Caco-2 (cell line): ENCODE measurements around the gene CPLX1. TPM values are rescaled to one million over a fixed set of nuclear protein-coding genes. Genes with fewer than 3 reads are reported as not detected.

ENCODE experiments used
- BruUV-seq: library from RNA; stranded (reverse); fragments of 400-500 nt; replicated peaks from 2 replicates; lab custom pipeline; 2021; lab: Mats Ljungman, UMichigan
- CTCF ChIA-PET: fragments of 300-600 bp; sonication (Branson Sonifier 250); formaldehyde crosslinking; loops from one replicate; lab custom pipeline; 2022; ENCODE audit warnings: antibody characterized with exemption; lab: Charles Lee
- POLR2A ChIA-PET: fragments of 300-600 bp; sonication (Branson Sonifier 250); formaldehyde crosslinking; loops from one replicate; lab custom pipeline; 2022; ENCODE audit warnings: antibody characterized with exemption; lab: Charles Lee
- DNase-seq, 2 experiments: peaks; one replicate each; pipeline versions ENCODE4 v3.0.0 to v3.0.0-alpha.2; 2020 to 2022
- H3K27me3 ChIP-seq: replicated peaks from 2 replicates; pipeline ENCODE4 v1.6.0; 2011; ENCODE audit warnings: low read length; ENCODE audit not compliant: control insufficient read depth, insufficient read depth
- H3K36me3 ChIP-seq: 2 replicates; pipeline ENCODE4 v1.5.1; 2011; ENCODE audit warnings: low read length; ENCODE audit not compliant: control insufficient read depth, insufficient read depth
- H3K4me1 ChIP-seq: fragments of 250-450 bp; sonication (Bioruptor Pico); 2 replicates; pipeline ENCODE4 v1.5.1; 2020; ENCODE audit warnings: mild to moderate bottlenecking
- H3K4me3 ChIP-seq: 2 replicates; pipeline ENCODE4 v1.5.1; 2011; ENCODE audit warnings: low read depth, mild to moderate bottlenecking, control low read depth, low read length
- H3K9me3 ChIP-seq: fragments of 250-450 bp; sonication (Bioruptor Pico); 2 replicates; pipeline ENCODE4 v1.5.1; 2020; ENCODE audit warnings: mild to moderate bottlenecking, moderate library complexity
- H3K27ac Mint-ChIP-seq: one replicate; pipeline ENCODE4 v1.8.0; 2022; ENCODE audit warnings: mixed read lengths; ENCODE audit not compliant: unreplicated experiment
- H3K27me3 Mint-ChIP-seq: one replicate; pipeline ENCODE4 v1.8.0; 2022; ENCODE audit warnings: mixed read lengths; ENCODE audit not compliant: insufficient read depth, unreplicated experiment
- H3K36me3 Mint-ChIP-seq: one replicate; pipeline ENCODE4 v1.8.0; 2022; ENCODE audit warnings: mild to moderate bottlenecking, mixed read lengths; ENCODE audit not compliant: insufficient read depth, unreplicated experiment
- H3K4me1 Mint-ChIP-seq: one replicate; pipeline ENCODE4 v1.8.0; 2022; ENCODE audit warnings: low read depth, mixed read lengths; ENCODE audit not compliant: unreplicated experiment
- H3K4me3 Mint-ChIP-seq: one replicate; pipeline ENCODE4 v1.8.0; 2022; ENCODE audit warnings: mild to moderate bottlenecking, moderate library complexity, mixed read lengths; ENCODE audit not compliant: unreplicated experiment
- H3K9me3 Mint-ChIP-seq: one replicate; pipeline ENCODE4 v1.8.0; 2022; ENCODE audit warnings: mixed read lengths; ENCODE audit not compliant: unreplicated experiment
- CTCF ChIP-seq, 2 experiments: fragments of 200-600 bp in 1 of 2; IDR thresholded peaks; 1 replicate in 1 of 2; 2 replicates in 1 of 2; pipeline versions ENCODE4 v1.5.1 to v1.8.0; 2011 to 2022; ENCODE audit warnings: antibody characterized with exemption in 1 of 2, control low read depth in 1 of 2, inconsistent platforms in 1 of 2, low read depth in 1 of 2, low read length in 1 of 2, mild to moderate bottlenecking in 1 of 2, moderate library complexity in 1 of 2; ENCODE audit not compliant: insufficient read depth in 1 of 2, severe bottlenecking in 1 of 2, unreplicated experiment in 1 of 2
- intact Hi-C: fragments of 100-400 bp; cut with micrococcal nuclease; formaldehyde crosslinking; loops from one replicate; pipeline ENCODE4 v1.10.0; 2022; ENCODE audit not compliant: unreplicated experiment
- total RNA-seq: library from RNA; stranded (reverse); gene quantifications from 2 replicates; pipeline ENCODE4 v1.2.3, GENCODE V29; 2022

CPLX1 gene
- total RNA-seq, 1 experiment from 2014 or later: 20.9 TPM

GRCh38 chr4:821181-821591, 4.7 kb downstream of the CPLX1 start:
- Mint-ChIP-seq H3K4me3 (no peak overlapping the region), H3K9me3 (no peaks in the 10 kb centered on the region), H3K27ac (no peak overlapping the region), H3K4me1 (no peaks in the 10 kb centered on the region), H3K27me3 (peaks cover 6% of the 10 kb centered on the region), H3K36me3 (no peaks in the 10 kb centered on the region)
- Histone ChIP-seq H3K4me1 (peaks cover 4% of the 10 kb centered on the region; the same call in 1 of the 2 replicates), H3K36me3 (no peaks in the 10 kb centered on the region), H3K4me3 (no peak overlapping the region), H3K9me3 (no peaks in the 10 kb centered on the region), H3K27me3 (no peaks in the 10 kb centered on the region)
- BruUV-seq: no TSS peak
- ChIA-PET POLR2A (no interaction called here), CTCF (no interaction called here)
- DNase-seq: no peak
- TF ChIP-seq CTCF (IDR thresholded peaks at IDR 0.05; ENCODE audit: insufficient read depth in 1 of 2, low read depth in 1 of 2, low read length in 1 of 2, severe bottlenecking in 1 of 2, unreplicated experiment in 1 of 2): no peak
- intact Hi-C loops: no loop called here

GRCh38 chr4:820230-821172, 5.4 kb downstream of the CPLX1 start:
- no peak overlapping the region for H3K27ac Mint-ChIP-seq
- no peaks in the 10 kb centered on the region for H3K4me1 Mint-ChIP-seq
- no peaks in the 10 kb centered on the region for H3K9me3 Mint-ChIP-seq
- no peaks in the 10 kb centered on the region for H3K9me3 ChIP-seq
- intact Hi-C loops: no loop called here
- ChIA-PET CTCF (no interaction called here), POLR2A (no interaction called here)
- H3K4me3 Mint-ChIP-seq: no peak overlapping the region
- H3K27me3 ChIP-seq: no peaks in the 10 kb centered on the region
- peaks cover 4% of the 10 kb centered on the region; the same call in 1 of the 2 replicates for H3K4me1 ChIP-seq
- BruUV-seq: no TSS peak
- no peak for DNase-seq
- H3K36me3 ChIP-seq: no peaks in the 10 kb centered on the region
- H3K36me3 Mint-ChIP-seq: no peaks in the 10 kb centered on the region
- H3K27me3 Mint-ChIP-seq: peaks cover 6% of the 10 kb centered on the region
- TF ChIP-seq CTCF (IDR thresholded peaks at IDR 0.05; ENCODE audit: insufficient read depth in 1 of 2, low read depth in 1 of 2, low read length in 1 of 2, severe bottlenecking in 1 of 2, unreplicated experiment in 1 of 2): no peak
- H3K4me3 ChIP-seq: no peak overlapping the region

- no peaks in the 10 kb centered on the region for H3K27me3 ChIP-seq
- POLR2A ChIA-PET: no interaction called here
These were observed 6.3 kb downstream of the CPLX1 start for GRCh38 chr4:819401-820229.

More at GRCh38 chr4:819401-820229, 6.3 kb downstream of the CPLX1 start:
- Mint-ChIP-seq H3K27ac (no peak overlapping the region), H3K36me3 (no peaks in the 10 kb centered on the region), H3K27me3 (peaks cover 6% of the 10 kb centered on the region), H3K9me3 (no peaks in the 10 kb centered on the region), H3K4me1 (no peaks in the 10 kb centered on the region), H3K4me3 (no peak overlapping the region)
- no TSS peak for BruUV-seq
- DNase-seq: no peak
- Histone ChIP-seq H3K4me1 (no peaks in the 10 kb centered on the region), H3K36me3 (no peaks in the 10 kb centered on the region), H3K4me3 (no peak overlapping the region), H3K9me3 (no peaks in the 10 kb centered on the region)
- TF ChIP-seq CTCF (IDR thresholded peaks at IDR 0.05; ENCODE audit: insufficient read depth in 1 of 2, low read depth in 1 of 2, low read length in 1 of 2, severe bottlenecking in 1 of 2, unreplicated experiment in 1 of 2): no peak
- CTCF ChIA-PET: no interaction called here
- intact Hi-C loops: no loop called here
